Raji (cell line): ENCODE data around the gene HELZ2.

Experiments
- POLR2A ChIP-seq: IDR thresholded peaks from 2 replicates; pipeline ENCODE4 v1.6.1; 2011; ENCODE audit warnings: low read depth, low read length, control low read depth; ENCODE audit not compliant: insufficient read depth

HELZ2 gene

DNA sequence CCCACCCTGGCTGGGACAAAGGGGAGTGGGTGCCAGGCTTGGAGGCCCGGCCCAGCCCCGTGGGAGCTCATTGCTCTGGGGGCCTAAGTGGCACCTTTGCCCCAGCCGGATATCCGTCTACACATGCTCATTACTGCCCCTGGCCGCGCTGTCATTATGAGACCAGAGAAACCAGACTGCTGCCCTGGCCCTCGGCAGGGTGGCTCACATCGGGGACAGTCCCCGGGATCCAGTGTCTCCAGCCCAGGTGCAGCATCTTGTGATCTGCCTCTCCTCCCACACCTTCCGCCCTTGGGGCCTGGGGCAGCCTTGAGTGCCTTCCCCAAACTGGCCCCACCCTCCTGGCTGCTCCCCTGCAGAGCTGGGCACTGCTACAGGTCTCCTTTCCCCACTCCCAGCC, 31.3 kb downstream of the HELZ2 start:
- no peak for TF ChIP-seq POLR2A

- no peak for TF ChIP-seq POLR2A
Measured at GRCh38 chr20:63542031-63542559, 31.9 kb downstream of the HELZ2 start.

GRCh38 chr20:63541371-63541770, 32.7 kb downstream of the HELZ2 start:
- TF ChIP-seq POLR2A: no peak

- TF ChIP-seq POLR2A: no peak
Measured at GRCh38 chr20:63540417-63541186, 33.4 kb downstream of the HELZ2 start.

DNA sequence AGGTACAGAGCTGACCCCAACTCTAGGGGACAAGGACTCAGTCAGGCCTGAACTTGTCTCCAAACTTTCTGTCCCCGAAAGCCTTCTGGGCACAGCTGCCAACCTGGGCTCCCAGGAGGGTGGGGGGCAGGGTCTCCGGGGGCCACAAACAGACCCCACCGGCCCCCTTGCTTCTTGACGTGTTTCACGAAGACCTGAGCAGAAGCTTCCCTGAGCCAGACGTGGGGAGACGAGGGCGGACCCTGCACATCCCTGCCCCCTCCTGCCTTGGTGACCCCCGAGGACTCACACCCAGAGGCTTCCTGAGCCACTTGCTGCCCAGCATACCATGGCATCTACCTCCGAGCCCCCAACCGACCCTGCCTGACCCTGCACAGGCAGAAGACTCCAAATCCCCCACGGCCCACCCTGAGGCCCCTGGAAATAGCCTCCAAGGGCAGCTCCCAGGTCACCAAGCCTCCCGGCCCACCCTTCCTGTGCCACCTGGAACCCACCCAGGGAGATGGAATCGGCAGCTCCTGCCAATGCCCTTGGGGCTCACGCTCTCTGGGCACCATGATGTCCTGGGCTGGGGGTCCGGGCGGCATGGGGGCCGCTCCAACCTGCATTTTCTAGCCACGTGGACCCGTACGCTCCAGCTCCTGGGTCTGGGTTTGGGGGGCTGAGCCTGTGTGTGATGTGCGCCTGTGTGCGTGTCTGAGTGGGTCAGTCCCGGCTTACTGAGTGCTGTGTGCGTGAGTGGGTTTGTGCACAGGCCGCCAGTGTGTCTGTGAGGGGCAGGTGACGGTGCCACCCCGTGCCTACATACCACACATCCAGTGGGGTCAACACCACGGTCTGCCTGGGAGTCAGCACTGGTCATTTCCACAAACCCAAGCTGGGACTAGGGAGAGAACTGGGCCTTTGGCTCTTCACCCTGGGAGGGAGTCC, 34.3 kb downstream of the HELZ2 start:
- TF ChIP-seq POLR2A: no peak

- no peak for TF ChIP-seq POLR2A
Measured at GRCh38 chr20:63539092-63539430, 35.0 kb downstream of the HELZ2 start.

GRCh38 chr20:63538204-63539091, 35.6 kb downstream of the HELZ2 start:
- no peak for TF ChIP-seq POLR2A

GRCh38 chr20:63537525-63538203, 36.4 kb downstream of the HELZ2 start:
- TF ChIP-seq POLR2A: peak; percentile 65; the same call in 1 of the 2 replicates

- no peak for TF ChIP-seq POLR2A
Measured at GRCh38 chr20:63536997-63537524, 37.0 kb downstream of the HELZ2 start, which contains the start of gene PTK6. TSS of gene PTK6 (minus strand) at chr20:63537376. CDS start at chr20:63537314, 62 bp downstream.

DNA sequence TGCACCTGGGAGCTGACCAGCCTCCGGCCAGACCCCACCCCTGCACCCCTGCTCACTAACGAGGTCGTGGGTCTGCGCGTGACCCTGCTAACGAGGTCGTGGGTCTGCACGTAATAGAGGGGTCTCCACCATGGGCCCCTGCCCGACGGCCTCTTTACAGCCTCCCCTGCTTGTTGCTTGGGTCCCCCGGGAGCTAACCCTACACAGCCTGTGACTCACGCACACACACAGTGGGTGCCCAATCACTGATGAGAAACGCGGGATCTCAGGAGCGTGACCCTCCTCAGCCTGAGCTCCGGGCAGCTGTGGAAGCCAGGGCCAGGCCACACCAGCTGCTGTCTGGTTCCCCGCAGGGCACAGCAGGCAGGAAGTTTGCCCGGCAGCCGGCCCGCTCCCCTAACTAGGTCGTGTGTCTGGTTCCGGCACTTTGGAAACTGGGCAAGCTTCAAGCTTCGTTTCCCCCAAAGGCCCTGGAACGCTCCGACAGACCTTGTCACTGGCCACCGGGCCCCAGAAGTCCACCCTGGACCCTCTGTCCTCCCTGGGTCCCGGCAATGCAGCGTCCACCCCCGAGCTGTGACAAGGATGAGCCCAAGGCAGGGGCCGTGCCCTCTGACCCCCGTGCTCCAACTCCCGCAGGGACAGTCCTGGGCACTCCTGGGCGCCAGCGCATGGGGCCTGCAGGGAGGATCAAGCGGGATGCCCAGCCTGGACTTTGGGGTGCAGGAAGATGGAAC, 37.6 kb downstream of the HELZ2 start:
- no peak for TF ChIP-seq POLR2A

- TF ChIP-seq POLR2A: no peak
Measured at GRCh38 chr20:63534831-63535651, 39.0 kb downstream of the HELZ2 start.

DNA sequence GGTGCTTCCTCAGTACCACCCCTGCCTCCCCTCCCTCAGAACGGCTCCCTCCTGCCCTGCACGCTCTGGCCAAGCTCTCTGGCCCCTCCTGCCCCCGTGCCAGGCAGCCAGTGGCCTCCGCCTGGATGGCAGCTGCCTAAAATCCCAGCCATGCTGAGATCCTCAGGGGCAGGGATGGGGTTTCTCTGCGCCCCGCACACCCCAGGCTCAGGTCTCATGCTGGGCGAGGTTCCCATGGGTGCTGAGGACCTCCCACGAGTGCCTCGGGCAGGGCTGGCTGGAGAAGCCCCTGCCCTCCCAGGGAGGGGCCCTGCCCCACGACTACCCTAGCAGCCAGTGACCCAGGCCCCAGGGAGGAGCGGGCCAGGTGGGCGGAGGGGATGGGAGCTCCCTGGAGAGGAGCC, 39.6 kb downstream of the HELZ2 start:
- TF ChIP-seq POLR2A: no peak
